NCI-H2227 (cell line): ENCODE results near the gene SNX21.
A peak's percentile ranks its signal among the peaks of the same experiment; 100 is the strongest.
"Not testable (repeated sequence)": the region's sequence is repeated elsewhere in the genome, so short reads cannot be mapped to it uniquely, and the experiment has no call there.

ENCODE experiments used
- DNase-seq: peaks from one replicate; lab custom pipeline; 2025; ENCODE audit not compliant: unreplicated experiment; lab: John Stamatoyannopoulos, UW

Gene SNX21

GRCh38 chr20:45848969-45849582, 15.5 kb downstream of the SNX21 start:
- DNase-seq: no peak

- no peak for DNase-seq
Measured at GRCh38 chr20:45850238-45850637, 16.6 kb downstream of the SNX21 start.

- no peak for DNase-seq
Measured at GRCh38 chr20:45850926-45851325, 17.3 kb downstream of the SNX21 start.

- no peak for DNase-seq
Measured at GRCh38 chr20:45851501-45851900, 17.9 kb downstream of the SNX21 start.

- no peak for DNase-seq
Measured at GRCh38 chr20:45852326-45852725, 18.7 kb downstream of the SNX21 start.

GRCh38 chr20:45853484-45853883, 19.9 kb downstream of the SNX21 start:
- no peak for DNase-seq

GRCh38 chr20:45857114-45857881, 23.7 kb downstream of the SNX21 start, which contains the start of the genes ACOT8 and ZSWIM3:
Gene ACOT8, minus strand, starts transcription at chr20:45857392. Its CDS starts 77 bp downstream, at chr20:45857315.
Gene ZSWIM3, plus strand, starts transcription at chr20:45857614. Its CDS starts 212 bp downstream, at chr20:45857826.
- peak; percentile 100 for DNase-seq

GRCh38 chr20:45857882-45858216, 24.2 kb downstream of the SNX21 start:
- DNase-seq: peak; percentile 58

- DNase-seq: no peak
Measured at GRCh38 chr20:45859916-45860315, 26.3 kb downstream of the SNX21 start.

- no peak for DNase-seq
Measured at GRCh38 chr20:45860560-45861220, 27.1 kb downstream of the SNX21 start.

GRCh38 chr20:45861221-45862075, 27.8 kb downstream of the SNX21 start:
- DNase-seq: peak; percentile 13

GRCh38 chr20:45863543-45864470, 30.2 kb downstream of the SNX21 start:
- peak; percentile 31 for DNase-seq

- no peak for DNase-seq
Measured at GRCh38 chr20:45866454-45866853, 32.9 kb downstream of the SNX21 start.

- no peak for DNase-seq
Measured at GRCh38 chr20:45867136-45867818, 33.7 kb downstream of the SNX21 start.

- no peak for DNase-seq
Measured at GRCh38 chr20:45867819-45868176, 34.2 kb downstream of the SNX21 start.

- no peak for DNase-seq
Measured at GRCh38 chr20:45872626-45873025, 39.0 kb downstream of the SNX21 start.

- no peak for DNase-seq
Measured at GRCh38 chr20:45873409-45874103, 40.0 kb downstream of the SNX21 start.

GRCh38 chr20:45874104-45874481, 40.5 kb downstream of the SNX21 start:
- not testable (repeated sequence) for DNase-seq

- DNase-seq: no peak
Measured at GRCh38 chr20:45874576-45874975, 41.0 kb downstream of the SNX21 start.
